ENCODE measurements around the gene RALGDS. TPM values are rescaled to one million over a fixed set of nuclear protein-coding genes. Genes with fewer than 3 reads are reported as not detected.
A peak's percentile ranks its signal among the peaks of the same experiment; 100 is the strongest.

RALGDS gene
- total RNA-seq, 2 donors from 2014 or later, result 27.8 to 64.6 TPM

- intact Hi-C loops (cut with DNase I), result loop anchor here (5.0 kb wide), 1 partner anchor 41 kb away; no protein-coding TSS in a partner anchor
- no peaks in the 10 kb centered on the region for H3K9me3 ChIP-seq
- no peaks in the 10 kb centered on the region for H3K27me3 ChIP-seq
- TF ChIP-seq POLR2A (IDR thresholded peaks at IDR 0.05), result no peak
- TF ChIP-seq CTCF (IDR thresholded peaks at IDR 0.05), result no peak
- H3K36me3 ChIP-seq (replicated peaks in 1 of 2; ENCODE audit: insufficient read depth in 1 of 2, low read depth in 2 of 2), result no peaks in the 10 kb centered on the region
- peak overlapping the region in 1 of 4 donors; percentile 35 for H3K27ac ChIP-seq
- no peak for ATAC-seq
- DNase-seq, result no peak
- H3K4me1 ChIP-seq, result peaks cover 73% of the 10 kb centered on the region
- H3K4me3 ChIP-seq, result no peak overlapping the region
- 70 to 79% methylated on average over 6 to 18 of the region's 18 CpGs for WGBS, 2 donors
These were observed 21.9 kb upstream of the RALGDS start for GRCh38 chr9:133142684-133143622.

GRCh38 chr9:133141833-133142595, 21.0 kb upstream of the RALGDS start:
- Histone ChIP-seq H3K4me1 (peaks cover 73% of the 10 kb centered on the region), H3K27ac (peak overlapping the region in 2 of 4 donors; percentile 28 to 35), H3K4me3 (no peak overlapping the region), H3K27me3 (no peaks in the 10 kb centered on the region), H3K36me3 (replicated peaks in 1 of 2; ENCODE audit: insufficient read depth in 1 of 2, low read depth in 2 of 2) (no peaks in the 10 kb centered on the region), H3K9me3 (no peaks in the 10 kb centered on the region)
- peak; percentile 72 to 92 (median 82) for DNase-seq
- ATAC-seq, result peak; percentile 13
- intact Hi-C loops (cut with DNase I), result loop anchor here (5.0 kb wide), 1 partner anchor 40 kb away; no protein-coding TSS in a partner anchor
- TF ChIP-seq POLR2A (IDR thresholded peaks at IDR 0.05) (no peak), CTCF (IDR thresholded peaks at IDR 0.05) (no peak)
- WGBS, 2 donors, result 38 to 53% methylated on average over 7 to 16 of the region's 16 CpGs

GRCh38 chr9:133140606-133141005, 19.6 kb upstream of the RALGDS start:
- no peak overlapping the region for H3K4me3 ChIP-seq
- no peak for TF ChIP-seq POLR2A (IDR thresholded peaks at IDR 0.05)
- TF ChIP-seq CTCF (IDR thresholded peaks at IDR 0.05), result no peak
- no peak overlapping the region for H3K27ac ChIP-seq
- 88 to 89% methylated on average over 4 to 5 of the region's 14 CpGs for WGBS, 2 donors
- H3K36me3 ChIP-seq (replicated peaks in 1 of 2; ENCODE audit: insufficient read depth in 1 of 2, low read depth in 2 of 2), result no peaks in the 10 kb centered on the region
- DNase-seq, result no peak
- intact Hi-C loops (cut with DNase I), result loop anchor here (5.0 kb wide), 1 partner anchor 38 kb away; no protein-coding TSS in a partner anchor
- no peaks in the 10 kb centered on the region for H3K9me3 ChIP-seq
- no peak for ATAC-seq
- no peaks in the 10 kb centered on the region for H3K27me3 ChIP-seq
- peaks cover 73% of the 10 kb centered on the region for H3K4me1 ChIP-seq

- intact Hi-C loops (cut with DNase I), result loop anchor here (5.0 kb wide), 1 partner anchor 38 kb away; no protein-coding TSS in a partner anchor
- Histone ChIP-seq H3K9me3 (no peaks in the 10 kb centered on the region), H3K4me3 (no peak overlapping the region), H3K27ac (no peak overlapping the region), H3K36me3 (replicated peaks in 1 of 2; ENCODE audit: insufficient read depth in 1 of 2, low read depth in 2 of 2) (no peaks in the 10 kb centered on the region), H3K4me1 (peaks cover 75% of the 10 kb centered on the region), H3K27me3 (no peaks in the 10 kb centered on the region)
- ATAC-seq, result no peak
- WGBS, 2 donors, result 81 to 91% methylated on average over 2 to 4 of the region's 4 CpGs
- DNase-seq, result no peak
- TF ChIP-seq CTCF (IDR thresholded peaks at IDR 0.05), result no peak
These were observed 19.1 kb upstream of the RALGDS start for GRCh38 chr9:133140174-133140505.
